Dendritic cell treated with granulocyte-macrophage colony-stimulating factor and Interleukin-4, amounts not matched to agents 40 ng/mL and 50 ng/mL, for 4 days (primary cell): ENCODE results near the gene RHEX.
A peak's percentile ranks its signal among the peaks of the same experiment; 100 is the strongest.
"Not testable (repeated sequence)": the region's sequence is repeated elsewhere in the genome, so short reads cannot be mapped to it uniquely, and the experiment has no call there.

Source experiments
- H3K27ac Mint-ChIP-seq: one replicate; pipeline ENCODE4 v1.8.0; 2022; ENCODE audit warnings: mild to moderate bottlenecking, mixed read lengths
- H3K27me3 Mint-ChIP-seq: one replicate; pipeline ENCODE4 v1.8.0; 2022; ENCODE audit warnings: mild to moderate bottlenecking, mixed read lengths
- H3K36me3 Mint-ChIP-seq: one replicate; pipeline ENCODE4 v1.8.0; 2022; ENCODE audit warnings: low read depth, mixed read lengths
- H3K4me1 Mint-ChIP-seq: one replicate; pipeline ENCODE4 v1.8.0; 2022; ENCODE audit warnings: low read depth, mixed read lengths
- H3K4me3 Mint-ChIP-seq: one replicate; pipeline ENCODE4 v1.8.0; 2022; ENCODE audit warnings: mild to moderate bottlenecking, moderate library complexity, mixed read lengths
- H3K9me3 Mint-ChIP-seq: one replicate; pipeline ENCODE4 v1.8.0; 2022; ENCODE audit warnings: mixed read lengths
- intact Hi-C: fragments of 100-400 bp; cut with micrococcal nuclease; formaldehyde crosslinking; loops from one replicate; pipeline ENCODE4 v1.15.0; 2022

RHEX gene

GRCh38 chr1:206052919-206053610 is at the start of gene RHEX:
Gene RHEX (plus strand): TSS chr1:206053173. CDS start chr1:206097829, 44,656 bp downstream.
- intact Hi-C loops, H3K9me3 Mint-ChIP-seq, H3K27me3 Mint-ChIP-seq, H3K36me3 Mint-ChIP-seq: not testable (repeated sequence)
- peak within 1 kb of the TSS; percentile 4 for H3K4me3 Mint-ChIP-seq
- H3K4me1 Mint-ChIP-seq = peaks cover 40% of the 10 kb centered on the region
- H3K27ac Mint-ChIP-seq = peak within 1 kb of the TSS; percentile 7

GRCh38 chr1:206003854-206004800 is 48.8 kb upstream of the RHEX start:
- H3K36me3 Mint-ChIP-seq = no peaks in the 10 kb centered on the region
- intact Hi-C loops = loop anchor here (5.0 kb wide), 1 partner anchor 43 kb away; no protein-coding TSS in a partner anchor
- H3K27ac Mint-ChIP-seq = peak overlapping the region; percentile 73
- H3K27me3 Mint-ChIP-seq = no peaks in the 10 kb centered on the region
- H3K4me1 Mint-ChIP-seq = peaks cover 70% of the 10 kb centered on the region
- no peak overlapping the region for H3K4me3 Mint-ChIP-seq
- no peaks in the 10 kb centered on the region for H3K9me3 Mint-ChIP-seq

GRCh38 chr1:206004826-206005225 is 48.1 kb upstream of the RHEX start:
- no peaks in the 10 kb centered on the region for H3K9me3 Mint-ChIP-seq
- H3K4me3 Mint-ChIP-seq = no peak overlapping the region
- peak overlapping the region; percentile 73 for H3K27ac Mint-ChIP-seq
- H3K36me3 Mint-ChIP-seq = no peaks in the 10 kb centered on the region
- peaks cover 67% of the 10 kb centered on the region for H3K4me1 Mint-ChIP-seq
- intact Hi-C loops = loop anchor here (5.0 kb wide), 1 partner anchor 42 kb away; no protein-coding TSS in a partner anchor
- H3K27me3 Mint-ChIP-seq = no peaks in the 10 kb centered on the region

DNA sequence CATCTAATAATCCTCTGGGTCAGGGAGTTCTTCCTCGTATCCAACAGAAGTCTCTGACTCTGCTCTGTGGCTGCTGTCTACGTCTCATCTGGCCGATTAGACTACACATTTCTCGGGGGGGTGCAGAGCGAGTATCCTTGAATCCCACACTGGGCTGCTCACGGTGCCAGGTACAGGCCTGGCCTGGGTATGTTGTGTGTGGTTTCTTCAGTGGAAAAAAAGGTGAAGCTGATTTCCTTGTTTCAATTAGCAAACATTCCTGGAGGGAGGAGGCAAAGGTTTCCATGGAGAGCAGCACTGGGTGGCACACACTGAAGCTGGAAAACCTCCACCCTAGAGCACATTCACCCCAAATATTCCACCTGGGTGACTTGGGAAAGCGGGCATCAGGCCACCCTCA is 47.7 kb upstream of the RHEX start:
- no peaks in the 10 kb centered on the region for H3K27me3 Mint-ChIP-seq
- peak overlapping the region; percentile 73 for H3K27ac Mint-ChIP-seq
- H3K9me3 Mint-ChIP-seq = no peaks in the 10 kb centered on the region
- H3K36me3 Mint-ChIP-seq = no peaks in the 10 kb centered on the region
- no peak overlapping the region for H3K4me3 Mint-ChIP-seq
- intact Hi-C loops = no loop called here
- H3K4me1 Mint-ChIP-seq = peaks cover 68% of the 10 kb centered on the region

- Mint-ChIP-seq H3K27ac (peak overlapping the region; percentile 73), H3K27me3 (no peaks in the 10 kb centered on the region), H3K4me3 (no peak overlapping the region), H3K4me1 (peaks cover 70% of the 10 kb centered on the region), H3K9me3 (no peaks in the 10 kb centered on the region), H3K36me3 (no peaks in the 10 kb centered on the region)
- intact Hi-C loops = no loop called here
Observed at GRCh38 chr1:206005778-206006180, 47.2 kb upstream of the RHEX start.

GRCh38 chr1:206006946-206007345 is 46.0 kb upstream of the RHEX start:
- Mint-ChIP-seq H3K4me3 (no peak overlapping the region), H3K27me3 (no peaks in the 10 kb centered on the region), H3K9me3 (no peaks in the 10 kb centered on the region), H3K4me1 (peaks cover 72% of the 10 kb centered on the region), H3K27ac (peak overlapping the region; percentile 73), H3K36me3 (no peaks in the 10 kb centered on the region)
- intact Hi-C loops = no loop called here

GRCh38 chr1:206010060-206010459 is 42.9 kb upstream of the RHEX start:
- H3K27me3 Mint-ChIP-seq = no peaks in the 10 kb centered on the region
- H3K4me1 Mint-ChIP-seq = peaks cover 72% of the 10 kb centered on the region
- H3K9me3 Mint-ChIP-seq = no peaks in the 10 kb centered on the region
- H3K36me3 Mint-ChIP-seq = no peaks in the 10 kb centered on the region
- no peak overlapping the region for H3K4me3 Mint-ChIP-seq
- no peak overlapping the region for H3K27ac Mint-ChIP-seq
- intact Hi-C loops = no loop called here

DNA sequence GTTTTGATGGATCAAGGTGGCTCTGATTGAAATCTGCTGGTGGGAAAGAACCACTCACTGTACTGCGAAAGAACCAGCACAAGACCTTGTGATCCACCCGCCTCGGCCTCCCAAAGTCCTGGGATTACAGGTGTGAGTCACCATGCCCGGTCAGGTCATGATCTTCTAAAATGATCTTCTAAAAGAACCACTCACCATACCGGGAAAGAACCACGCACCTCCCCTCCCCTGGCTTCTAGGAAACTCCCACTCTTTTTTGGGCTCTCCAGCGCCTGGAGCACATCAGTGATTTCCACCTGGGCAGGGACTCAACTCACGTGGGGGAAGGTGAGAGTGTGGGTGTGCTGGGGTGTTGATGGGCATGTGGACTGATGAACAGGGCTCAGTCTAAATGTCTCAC is 41.9 kb upstream of the RHEX start:
- H3K9me3 Mint-ChIP-seq = no peaks in the 10 kb centered on the region

DNA sequence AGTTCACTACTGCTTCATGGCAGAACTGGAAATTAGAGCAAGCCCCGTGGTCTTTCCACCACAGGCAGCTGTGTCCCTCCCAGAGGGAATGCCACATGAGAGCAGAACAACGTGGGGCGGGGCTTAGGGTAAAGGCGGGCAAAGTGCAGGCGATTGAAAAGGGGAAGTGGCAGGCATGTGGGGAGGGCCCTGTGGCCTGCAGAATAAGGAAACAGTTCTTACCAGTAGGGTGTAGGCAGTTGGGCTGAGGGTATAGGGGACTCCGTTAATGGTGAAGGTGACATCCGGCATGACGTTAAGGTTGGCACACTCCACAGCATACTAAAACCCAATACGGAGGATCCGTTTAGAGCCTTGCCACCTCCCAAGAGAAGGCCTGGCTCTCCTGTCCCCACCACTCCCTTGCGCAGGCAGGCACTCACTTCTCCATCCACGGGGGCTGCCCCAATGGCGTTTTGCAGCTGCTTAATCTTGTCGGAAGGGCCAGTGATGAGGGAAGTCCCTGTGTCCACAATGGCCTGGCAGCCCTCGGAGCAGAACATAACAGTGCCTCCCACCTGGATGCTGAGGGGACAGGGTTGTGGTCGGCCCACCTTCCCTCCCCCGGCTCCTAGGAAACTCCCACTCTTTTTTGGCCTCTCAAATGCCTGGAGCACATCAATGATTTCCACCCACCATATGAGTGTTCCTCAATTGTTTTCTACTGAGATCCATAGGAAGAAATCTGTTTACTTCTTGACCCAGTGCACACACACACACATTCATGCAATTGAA is 40.7 kb upstream of the RHEX start:
- intact Hi-C loops = no loop called here
- no peaks in the 10 kb centered on the region for H3K9me3 Mint-ChIP-seq

More for the DNA sequence above, 41.9 kb upstream of the RHEX start:
- peaks cover 72% of the 10 kb centered on the region for H3K4me1 Mint-ChIP-seq
- H3K36me3 Mint-ChIP-seq = no peaks in the 10 kb centered on the region
- no peaks in the 10 kb centered on the region for H3K27me3 Mint-ChIP-seq
- H3K4me3 Mint-ChIP-seq = no peak overlapping the region
- peak overlapping the region; percentile 87 for H3K27ac Mint-ChIP-seq
- intact Hi-C loops = no loop called here

GRCh38 chr1:206013026-206013795 is 39.8 kb upstream of the RHEX start:
- peak overlapping the region; percentile 87 for H3K27ac Mint-ChIP-seq
- intact Hi-C loops = no loop called here
- no peaks in the 10 kb centered on the region for H3K36me3 Mint-ChIP-seq
- H3K4me3 Mint-ChIP-seq = no peak overlapping the region
- H3K27me3 Mint-ChIP-seq = no peaks in the 10 kb centered on the region
- H3K4me1 Mint-ChIP-seq = peaks cover 65% of the 10 kb centered on the region
- H3K9me3 Mint-ChIP-seq = no peaks in the 10 kb centered on the region

More for the DNA sequence above, 40.7 kb upstream of the RHEX start:
- no peaks in the 10 kb centered on the region for H3K36me3 Mint-ChIP-seq
- peaks cover 65% of the 10 kb centered on the region for H3K4me1 Mint-ChIP-seq
- no peaks in the 10 kb centered on the region for H3K27me3 Mint-ChIP-seq
- H3K27ac Mint-ChIP-seq = peak overlapping the region; percentile 87
- peak overlapping the region; percentile 27 for H3K4me3 Mint-ChIP-seq

GRCh38 chr1:206014601-206015000 is 38.4 kb upstream of the RHEX start:
- Mint-ChIP-seq H3K27me3 (no peaks in the 10 kb centered on the region), H3K4me1 (peaks cover 65% of the 10 kb centered on the region), H3K27ac (peak overlapping the region; percentile 37), H3K36me3 (no peaks in the 10 kb centered on the region), H3K9me3 (no peaks in the 10 kb centered on the region), H3K4me3 (no peak overlapping the region)
- intact Hi-C loops = no loop called here

GRCh38 chr1:206015071-206015470 is 37.9 kb upstream of the RHEX start:
- Mint-ChIP-seq H3K27ac (peak overlapping the region; percentile 37), H3K27me3 (no peaks in the 10 kb centered on the region), H3K36me3 (no peaks in the 10 kb centered on the region), H3K9me3 (no peaks in the 10 kb centered on the region), H3K4me3 (no peak overlapping the region), H3K4me1 (peaks cover 63% of the 10 kb centered on the region)
- intact Hi-C loops = no loop called here

DNA sequence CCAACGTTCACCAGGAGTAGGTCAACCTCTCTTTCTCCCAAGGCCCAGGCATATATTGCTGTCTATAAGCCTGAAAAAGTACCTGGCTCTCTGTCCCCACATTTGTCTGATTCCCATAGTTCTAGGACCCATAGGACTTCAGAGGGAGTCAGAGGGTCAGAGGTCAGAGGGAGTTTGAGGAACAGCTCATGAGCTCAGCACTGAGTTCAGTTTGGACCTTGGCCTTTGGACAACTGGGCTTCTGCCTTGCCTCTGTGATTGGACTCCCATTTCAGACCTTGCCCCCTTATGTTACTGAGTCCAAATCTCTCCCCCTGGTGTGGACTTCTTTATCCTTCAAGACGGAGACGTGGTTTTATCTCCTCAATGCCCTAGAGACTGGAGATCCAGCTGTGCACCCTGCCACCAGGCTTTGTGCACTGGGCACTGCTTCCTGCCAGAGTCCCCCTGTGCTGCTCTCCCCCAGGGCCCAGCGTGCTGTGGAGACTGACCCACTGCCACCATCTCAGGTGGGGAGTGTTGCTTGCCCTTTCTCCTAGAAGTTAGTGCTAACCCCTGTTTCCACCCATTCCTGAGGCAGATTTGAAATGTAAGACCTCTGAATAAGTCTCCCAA is 32.5 kb upstream of the RHEX start:
- Mint-ChIP-seq H3K4me1 (peaks cover 28% of the 10 kb centered on the region), H3K36me3 (no peaks in the 10 kb centered on the region), H3K9me3 (no peaks in the 10 kb centered on the region), H3K27ac (no peak overlapping the region), H3K27me3 (peaks cover 9% of the 10 kb centered on the region), H3K4me3 (no peak overlapping the region)
- intact Hi-C loops = no loop called here
